Measurements from ENCODE around the gene TP53RK. TPM values are rescaled to one million over a fixed set of nuclear protein-coding genes. Genes with fewer than 3 reads are reported as not detected.
A peak's percentile ranks its signal among the peaks of the same experiment; 100 is the strongest.

TP53RK gene
- total and polyA plus RNA-seq, 2 of the 13 experiments (the other 11 are each of a cell fraction or from before 2014, with no cell fraction given): 12.9 to 25.5 TPM

GRCh38 chr20:46709459-46710152, 20.4 kb upstream of the TP53RK start, which contains the start of gene SLC2A10 (continued):
- TF ChIP-seq ZBTB40 (IDR thresholded peaks at IDR 0.05) (no peak), ZBTB40 (CRISPR knock-in tag; IDR thresholded peaks at IDR 0.05) (peak; percentile 77), GATAD2A (CRISPR knock-in tag; IDR thresholded peaks at IDR 0.05) (peak; percentile 17; the same call in 1 of the 2 replicates), FOSL2 (CRISPR knock-in tag; IDR thresholded peaks at IDR 0.05) (peak; percentile 18; the same call in 1 of the 2 replicates), HHEX (CRISPR knock-in tag; IDR thresholded peaks at IDR 0.05) (no peak), ZNF362 (CRISPR knock-in tag; IDR thresholded peaks at IDR 0.05; ENCODE audit: borderline replicate concordance) (no peak), POLR2AphosphoS2 (IDR thresholded peaks at IDR 0.05; ENCODE audit: low read depth, low read length) (no peak), EED (CRISPR knock-in tag; IDR thresholded peaks at IDR 0.05) (no peak), SATB2 (CRISPR knock-in tag; IDR thresholded peaks at IDR 0.05) (no peak; the same call in 1 of the 2 replicates), ZNF543 (CRISPR knock-in tag; IDR thresholded peaks at IDR 0.05) (peak; percentile 66)
- TF ChIP-seq, protein P1, sequence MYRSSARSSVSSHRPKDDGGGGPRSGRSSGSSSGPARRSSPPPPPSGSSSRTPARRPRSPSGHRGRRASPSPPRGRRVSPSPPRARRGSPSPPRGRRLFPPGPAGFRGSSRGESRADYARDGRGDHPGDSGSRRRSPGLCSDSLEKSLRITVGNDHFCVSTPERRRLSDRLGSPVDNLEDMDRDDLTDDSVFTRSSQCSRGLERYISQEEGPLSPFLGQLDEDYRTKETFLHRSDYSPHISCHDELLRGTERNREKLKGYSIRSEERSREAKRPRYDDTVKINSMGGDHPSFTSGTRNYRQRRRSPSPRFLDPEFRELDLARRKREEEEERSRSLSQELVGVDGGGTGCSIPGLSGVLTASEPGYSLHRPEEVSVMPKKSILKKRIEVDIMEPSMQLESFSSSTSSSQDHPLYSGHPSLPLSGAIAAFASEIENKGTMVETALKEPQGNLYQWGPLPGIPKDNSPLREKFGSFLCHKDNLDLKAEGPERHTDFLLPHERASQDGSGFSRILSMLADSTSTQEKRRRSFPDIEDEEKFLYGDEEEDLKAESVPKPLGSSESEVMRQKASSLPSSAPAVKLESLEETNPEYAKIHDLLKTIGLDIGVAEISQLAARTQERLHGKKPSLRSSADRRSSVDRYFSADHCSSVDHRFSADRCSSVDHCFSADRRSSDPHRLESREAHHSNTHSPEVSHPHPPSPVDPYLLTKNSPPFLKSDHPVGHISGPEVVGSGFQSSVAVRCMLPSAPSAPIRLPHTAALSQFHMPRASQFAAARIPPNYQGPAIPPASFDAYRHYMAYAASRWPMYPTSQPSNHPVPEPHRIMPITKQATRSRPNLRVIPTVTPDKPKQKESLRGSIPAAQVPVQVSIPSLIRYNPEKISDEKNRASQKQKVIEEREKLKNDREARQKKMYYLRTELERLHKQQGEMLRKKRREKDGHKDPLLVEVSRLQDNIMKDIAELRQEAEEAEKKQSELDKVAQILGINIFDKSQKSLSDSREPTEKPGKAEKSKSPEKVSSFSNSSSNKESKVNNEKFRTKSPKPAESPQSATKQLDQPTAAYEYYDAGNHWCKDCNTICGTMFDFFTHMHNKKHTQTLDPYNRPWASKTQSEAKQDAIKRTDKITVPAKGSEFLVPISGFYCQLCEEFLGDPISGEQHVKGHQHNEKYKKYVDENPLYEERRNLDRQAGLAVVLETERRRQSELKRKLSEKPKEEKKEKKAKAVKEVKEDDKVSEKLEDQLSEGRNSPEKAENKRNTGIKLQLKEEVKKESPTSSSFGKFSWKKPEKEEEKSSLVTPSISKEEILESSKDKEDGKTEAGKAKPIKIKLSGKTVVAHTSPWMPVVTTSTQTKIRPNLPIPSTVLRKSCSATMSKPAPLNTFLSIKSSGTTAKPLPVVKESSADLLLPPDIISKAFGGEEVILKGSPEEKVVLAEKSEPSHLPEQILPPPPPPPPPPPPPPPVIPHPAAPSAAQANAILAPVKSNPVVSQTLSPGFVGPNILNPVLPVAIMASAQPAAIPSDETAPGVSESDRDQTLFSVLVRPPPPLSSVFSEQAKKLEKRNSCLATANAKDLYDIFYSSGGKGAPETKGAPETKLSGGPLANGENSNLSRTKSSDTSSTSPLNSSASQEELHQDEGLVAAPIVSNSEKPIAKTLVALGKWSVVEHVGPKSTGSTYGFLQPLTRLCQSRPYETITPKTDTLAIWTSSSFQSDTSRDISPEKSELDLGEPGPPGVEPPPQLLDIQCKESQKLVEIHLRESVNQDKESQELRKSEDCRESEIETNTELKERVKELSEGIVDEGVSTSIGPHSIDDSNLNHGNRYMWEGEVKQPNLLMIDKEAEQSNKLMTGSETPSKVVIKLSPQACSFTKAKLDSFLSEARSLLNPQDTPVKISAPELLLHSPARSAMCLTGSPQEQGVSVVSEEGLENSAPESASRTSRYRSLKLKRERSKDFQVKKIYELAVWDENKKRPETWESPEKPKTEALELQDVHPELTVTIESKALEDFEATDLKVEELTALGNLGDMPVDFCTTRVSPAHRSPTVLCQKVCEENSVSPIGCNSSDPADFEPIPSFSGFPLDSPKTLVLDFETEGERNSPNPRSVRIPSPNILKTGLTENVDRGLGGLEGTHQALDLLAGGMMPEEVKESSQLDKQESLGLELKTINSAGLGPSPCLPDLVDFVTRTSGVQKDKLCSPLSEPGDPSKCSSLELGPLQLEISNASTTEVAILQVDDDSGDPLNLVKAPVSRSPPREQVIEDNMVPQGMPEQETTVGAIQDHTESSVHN (CRISPR knock-in tag; IDR thresholded peaks at IDR 0.05): no peak; the same call in 1 of the 2 replicates

Measured in HepG2 (cell line).